GM04504 (cell line): ENCODE results near the gene KDM1B.

Experiments
- DNase-seq: peaks from one replicate; pipeline ENCODE4 v3.0.0-alpha.2; 2012; ENCODE audit warnings: low read depth

KDM1B gene

DNA sequence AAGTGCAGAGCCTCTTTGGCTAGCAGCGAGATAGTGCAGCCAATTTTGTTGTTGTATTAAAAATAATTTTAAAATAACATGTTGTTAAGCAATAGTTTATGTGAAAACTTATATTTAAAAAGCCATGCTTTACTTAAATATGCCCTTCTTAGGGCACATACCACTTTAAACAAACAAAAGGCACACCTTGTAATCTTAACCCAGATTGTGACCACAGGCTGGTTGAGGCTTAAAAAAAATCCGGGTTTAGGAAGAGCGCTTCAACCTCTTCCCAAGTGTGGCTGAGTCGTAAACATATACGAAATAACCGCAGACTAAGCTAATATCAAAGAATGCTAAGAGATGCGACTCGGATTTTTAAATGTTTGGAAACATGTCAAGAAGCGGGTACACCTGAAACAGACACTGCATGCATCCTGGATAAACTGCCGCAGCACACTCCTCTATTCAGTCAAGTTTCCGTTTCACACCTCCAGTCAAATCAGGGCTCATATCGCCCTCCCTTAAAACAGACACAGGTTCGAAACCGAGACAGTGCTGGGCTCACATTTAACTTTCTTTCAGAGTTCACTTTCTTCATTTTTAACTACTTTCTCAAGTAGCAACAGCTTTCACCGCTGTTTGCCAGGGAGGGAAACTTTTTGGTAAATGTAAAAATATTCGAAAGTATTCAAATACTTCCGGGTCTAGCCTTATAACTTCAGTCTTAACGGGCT lies 107.6 kb downstream of the KDM1B start:
- no peak for DNase-seq

DNA sequence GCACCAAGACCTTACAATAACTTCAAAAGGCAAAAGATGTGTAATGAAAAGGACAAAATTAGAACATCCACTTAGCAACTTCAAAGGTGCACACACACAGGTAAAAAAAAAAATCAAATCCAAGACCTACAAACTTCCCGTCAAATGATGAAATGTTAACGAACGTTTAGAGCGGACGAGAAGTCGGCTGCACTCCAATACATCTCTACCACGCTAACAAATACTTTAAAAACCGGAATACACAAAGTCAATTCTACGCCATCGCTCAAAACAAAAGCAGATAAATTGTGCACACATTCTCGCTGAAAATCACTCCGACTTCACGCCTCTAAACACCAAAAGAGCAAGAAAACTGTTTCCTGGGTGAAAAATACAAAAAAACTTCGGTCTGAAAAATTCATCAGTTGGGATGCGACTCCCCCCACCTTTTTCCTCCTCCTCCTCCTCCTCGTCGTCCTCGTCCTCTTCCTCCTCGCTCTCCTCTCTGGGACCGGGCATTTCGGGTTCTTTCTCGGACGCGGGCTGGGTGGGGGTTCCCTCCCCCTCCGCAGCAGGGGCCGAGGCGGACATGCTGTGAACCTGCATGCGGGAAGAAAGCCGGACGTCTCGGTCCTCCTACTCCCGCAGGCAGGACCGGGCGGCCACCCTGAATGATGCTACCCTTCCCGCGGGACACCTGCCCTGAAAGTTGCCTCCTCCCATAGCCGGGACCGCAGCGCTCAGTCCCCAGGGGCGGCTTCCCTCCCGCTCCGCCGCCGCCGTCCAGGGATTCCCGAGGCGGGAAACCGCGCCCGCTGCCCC lies 108.4 kb downstream of the KDM1B start:
- DNase-seq = peak; percentile 7

DNA sequence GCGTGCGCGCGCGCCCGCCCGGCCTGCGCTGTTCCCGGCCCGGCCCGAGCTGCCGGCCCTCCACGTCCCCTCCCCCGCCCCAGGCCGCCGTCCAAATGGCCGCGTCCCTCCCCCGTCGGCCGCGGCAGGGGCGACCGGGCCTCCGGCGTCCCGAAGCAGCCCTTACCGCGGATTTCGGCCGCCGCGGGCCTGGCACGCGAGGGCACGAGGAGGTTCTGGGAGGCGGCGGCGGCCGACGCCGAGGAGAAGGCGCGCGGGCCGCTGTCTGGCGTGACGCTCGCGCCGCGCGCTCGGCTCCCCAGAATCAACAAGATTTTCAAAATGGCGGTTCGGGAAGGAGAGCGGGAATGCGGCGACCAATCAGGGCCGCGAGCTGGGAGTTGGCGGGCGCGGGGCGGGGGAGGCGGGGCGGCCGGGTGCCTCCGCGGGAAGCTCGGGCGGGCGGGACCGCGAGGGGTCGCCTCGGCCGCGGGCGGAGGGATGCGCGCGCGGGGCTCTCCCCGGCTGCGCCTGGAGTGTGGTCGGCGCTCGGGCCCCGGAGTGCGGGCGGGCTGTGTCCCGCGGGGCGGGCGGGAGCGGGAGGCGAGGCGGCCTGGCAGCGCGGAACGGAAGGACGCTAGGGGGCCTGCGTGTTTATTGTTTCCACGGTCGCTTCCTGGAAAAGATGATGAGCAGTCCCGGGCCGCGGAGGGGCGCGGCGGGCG lies 109.1 kb downstream of the KDM1B start, which contains the start of gene DEK:
Gene DEK, minus strand, starts transcription at position 312 of the 704 bp plus-strand sequence. CDS start 543 bp downstream, outside the sequence.
- DNase-seq = peak; percentile 58

DNA sequence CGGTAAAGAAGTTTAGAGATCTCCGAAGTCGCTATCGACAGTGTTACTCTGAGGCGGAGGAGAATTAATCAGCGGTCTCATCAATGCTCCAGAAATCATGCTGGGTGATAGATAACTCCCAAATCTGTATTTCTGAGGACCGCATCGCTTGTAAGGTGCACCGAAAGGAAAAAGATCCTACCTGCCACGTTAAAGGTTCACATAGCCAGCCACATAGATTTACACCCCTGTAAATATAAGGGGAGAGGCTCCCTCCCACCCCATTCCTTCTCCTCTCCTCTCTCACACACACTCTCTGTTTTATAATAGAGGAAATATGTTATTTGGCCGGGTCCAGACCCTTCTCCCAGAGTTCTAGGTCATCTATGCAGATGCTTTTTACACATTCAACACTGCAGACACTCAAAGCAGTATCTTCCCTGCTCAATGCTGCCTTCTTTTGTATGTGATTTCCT lies 109.7 kb downstream of the KDM1B start:
- no peak for DNase-seq

DNA sequence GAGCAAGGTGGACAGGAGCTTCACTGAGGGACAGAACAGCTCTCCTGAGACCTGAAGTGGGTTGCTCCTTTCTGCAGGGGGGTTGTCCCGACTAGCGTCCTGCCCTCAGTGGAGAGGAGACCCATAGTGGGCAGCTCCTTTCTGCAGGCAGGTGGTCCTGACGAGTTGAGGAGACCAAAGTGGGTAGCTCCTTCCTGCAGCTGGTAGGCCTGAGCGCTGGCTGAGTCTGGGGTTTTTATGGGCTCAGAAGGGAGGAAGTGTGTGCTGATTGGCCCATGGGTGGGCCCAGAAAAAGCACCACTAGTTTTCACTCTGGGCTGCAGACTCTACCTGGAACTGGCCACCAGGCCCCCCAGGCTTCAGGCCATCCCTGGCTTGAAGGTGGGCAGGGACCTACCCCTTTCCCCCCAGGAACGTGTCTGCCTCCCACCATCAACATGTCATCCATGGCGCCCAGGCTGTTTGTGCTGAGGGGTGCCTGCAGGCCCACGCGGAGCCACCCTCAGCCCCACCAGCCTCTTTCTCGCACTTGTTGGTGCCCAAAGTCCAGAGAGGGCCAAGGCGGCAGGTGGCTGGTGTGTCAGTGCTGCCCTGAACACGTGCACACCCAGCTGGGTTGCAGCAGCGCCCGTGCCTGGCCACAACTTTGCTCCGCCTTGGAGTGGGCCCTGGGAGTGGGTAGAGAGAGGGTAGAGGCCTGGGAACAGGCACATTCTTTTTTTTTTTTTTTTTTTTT lies 110.7 kb downstream of the KDM1B start:
- DNase-seq = no peak

DNA sequence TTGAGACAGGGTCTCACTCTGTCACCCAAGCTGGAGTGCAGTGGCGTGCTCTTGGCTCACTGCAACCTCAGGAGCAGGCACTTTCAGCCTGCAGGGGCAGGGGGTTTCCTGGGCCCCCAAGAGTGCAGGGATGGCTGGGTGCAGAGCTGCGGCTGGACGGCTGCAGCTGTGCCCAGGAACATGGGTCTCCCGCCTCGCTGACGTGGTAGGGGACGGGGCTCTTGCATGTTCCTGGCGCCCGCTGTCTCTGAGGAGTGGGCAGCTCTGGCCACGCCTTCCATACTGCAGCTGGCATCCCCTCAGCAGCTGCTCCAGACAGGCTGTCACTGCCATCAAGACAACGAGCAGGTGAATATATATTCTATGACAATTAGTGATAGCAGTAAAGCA lies 111.3 kb downstream of the KDM1B start:
- DNase-seq = no peak

DNA sequence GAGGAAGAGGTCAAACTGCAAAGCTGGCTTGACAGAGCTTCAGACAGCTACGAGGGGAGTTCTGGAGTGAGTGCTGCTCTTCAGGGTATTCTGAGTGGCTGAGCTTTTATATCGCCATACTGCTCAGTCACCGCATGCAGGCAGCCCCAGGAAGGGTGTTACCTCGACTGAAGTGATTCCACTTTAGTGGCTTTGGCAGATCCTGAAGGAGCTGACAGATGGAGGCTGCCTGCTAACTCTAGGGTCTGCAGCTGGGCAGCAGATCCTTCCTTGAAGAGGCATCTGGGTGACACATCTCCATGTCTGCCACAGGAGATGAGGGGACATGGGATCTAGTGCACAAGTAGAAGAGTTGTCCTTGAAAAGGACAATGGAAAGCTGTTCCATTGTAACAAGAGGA lies 112.8 kb downstream of the KDM1B start:
- DNase-seq = no peak

DNA sequence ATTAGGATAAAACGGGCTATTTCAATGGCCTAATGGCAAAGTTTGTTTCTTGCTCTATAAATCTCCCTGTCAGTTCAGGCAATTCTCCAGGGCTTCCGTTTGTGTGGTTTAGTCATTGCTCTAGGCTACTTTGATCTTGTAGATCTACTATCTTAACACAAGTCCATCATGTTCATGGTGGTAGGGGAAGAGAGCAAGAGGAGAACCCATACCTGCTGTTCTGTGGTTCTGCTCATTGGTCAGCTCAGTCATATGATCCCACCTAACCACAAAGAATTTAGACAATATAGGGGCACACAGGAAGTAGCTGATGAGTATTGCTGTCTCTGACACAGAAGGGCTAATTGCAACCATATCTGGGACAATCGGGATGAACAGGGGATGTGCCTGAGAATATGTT lies 114.0 kb downstream of the KDM1B start:
- peak; percentile 25 for DNase-seq

DNA sequence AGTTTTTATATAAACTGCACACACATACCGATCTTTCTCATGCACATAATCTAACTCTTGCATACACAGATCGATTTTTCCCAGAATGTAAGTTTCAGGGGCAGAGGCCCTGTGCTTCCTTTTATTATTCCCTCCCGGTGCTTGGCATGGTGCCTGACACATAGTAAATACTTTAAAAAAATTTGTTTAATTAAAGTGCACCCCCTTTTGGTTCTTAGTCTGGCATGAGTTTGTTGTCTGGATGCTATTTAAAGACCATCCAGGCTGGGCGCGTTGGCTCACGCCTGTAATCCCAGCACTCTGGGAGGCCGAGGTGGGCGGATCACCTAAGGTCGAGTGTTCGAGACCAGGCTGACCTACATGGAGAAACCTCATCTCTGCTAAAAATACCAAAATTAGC lies 114.5 kb downstream of the KDM1B start:
- no peak for DNase-seq

DNA sequence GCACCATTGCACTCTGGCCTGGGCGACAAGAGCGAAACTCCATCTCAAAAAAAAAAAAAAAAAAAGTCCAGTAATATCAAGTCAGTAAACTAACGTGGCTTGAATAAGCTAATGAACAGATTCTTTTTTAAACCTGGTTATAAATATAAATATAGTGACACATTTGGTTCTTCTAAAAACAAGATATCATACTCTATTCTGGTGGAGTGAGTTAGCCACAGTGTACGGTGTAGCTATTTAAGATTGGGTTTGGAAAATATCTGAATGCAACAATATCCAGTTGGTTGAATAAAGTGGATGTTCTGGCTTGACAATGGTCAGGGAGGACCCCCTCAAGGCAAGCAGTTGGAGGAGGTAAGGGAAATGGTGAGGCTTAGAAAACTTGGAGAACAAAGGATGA lies 115.0 kb downstream of the KDM1B start:
- DNase-seq = no peak
